KMS-11 (cell line): ENCODE results near the gene ABCA3.

Experiments
- H2AFZ ChIP-seq: fragments of 200-600 bp; sonication (generic); 2 replicates; pipeline ENCODE4 v1.6.1; 2016; ENCODE audit warnings: antibody characterized with exemption, mixed run types, low read depth
- H3K27ac ChIP-seq: fragments of 200-600 bp; sonication (generic); 2 replicates; pipeline ENCODE4 v1.6.1; 2016; ENCODE audit warnings: mild to moderate bottlenecking, mixed run types
- H3K27me3 ChIP-seq: fragments of 200-600 bp; sonication (generic); 2 replicates; pipeline ENCODE4 v1.6.1; 2017; ENCODE audit warnings: mild to moderate bottlenecking, low read depth, mixed run types, moderate library complexity; ENCODE audit not compliant: insufficient read depth
- H3K36me3 ChIP-seq: fragments of 200-600 bp; sonication (generic); 2 replicates; pipeline ENCODE4 v1.6.1; 2017; ENCODE audit warnings: mild to moderate bottlenecking, mixed run types; ENCODE audit not compliant: insufficient read depth
- H3K4me1 ChIP-seq: fragments of 200-600 bp; sonication (generic); 2 replicates; pipeline ENCODE4 v1.6.1; 2016; ENCODE audit warnings: mild to moderate bottlenecking, low read depth, mixed run types; ENCODE audit not compliant: poor library complexity, severe bottlenecking
- H3K4me2 ChIP-seq: fragments of 200-600 bp; sonication (generic); 2 replicates; pipeline ENCODE4 v1.7.0; 2016; ENCODE audit warnings: mild to moderate bottlenecking, mixed run types
- H3K4me3 ChIP-seq: fragments of 200-600 bp; sonication (generic); IDR thresholded peaks from 2 replicates; pipeline ENCODE4 v1.6.1; 2017; ENCODE audit warnings: low read depth, low read length, mixed read lengths; ENCODE audit not compliant: insufficient read depth
- H3K79me2 ChIP-seq: fragments of 200-600 bp; sonication (generic); 2 replicates; pipeline ENCODE4 v1.6.1; 2016; ENCODE audit warnings: low read depth, mixed run types; ENCODE audit not compliant: insufficient read depth
- H3K9ac ChIP-seq: fragments of 200-600 bp; sonication (generic); 2 replicates; pipeline ENCODE4 v1.6.1; 2016; ENCODE audit warnings: mild to moderate bottlenecking, mixed run types
- H4K20me1 ChIP-seq: fragments of 200-600 bp; sonication (generic); 2 replicates; pipeline ENCODE4 v1.6.1; 2016; ENCODE audit warnings: mild to moderate bottlenecking, mixed run types; ENCODE audit not compliant: insufficient read depth
- CTCF ChIP-seq: fragments of 200-600 bp; sonication (generic); conservative IDR thresholded peaks from 2 replicates; pipeline ENCODE4 v1.6.1; 2017; ENCODE audit warnings: low read depth, mild to moderate bottlenecking, antibody characterized with exemption, low read length, moderate library complexity, mixed read lengths

ABCA3 gene

GRCh38 chr16:2237493-2238149, 102.9 kb downstream of the ABCA3 start:
- Histone ChIP-seq H3K79me2 (no peaks in the 10 kb centered on the region), H3K36me3 (0 out of 2 replicates have a peak, but pooled peaks cover 4% of the 10 kb centered on the region), H3K9ac (no peak overlapping the region), H4K20me1 (no peaks in the 10 kb centered on the region), H3K4me1 (no peaks in the 10 kb centered on the region), H3K4me3 (no peak overlapping the region), H3K27ac (no peak overlapping the region), H3K4me2 (no peak overlapping the region), H3K27me3 (no peaks in the 10 kb centered on the region), H2AFZ (no peak overlapping the region)
- no peak for TF ChIP-seq CTCF

- Histone ChIP-seq H2AFZ (no peak overlapping the region), H3K27me3 (no peaks in the 10 kb centered on the region), H3K4me1 (no peaks in the 10 kb centered on the region), H4K20me1 (no peaks in the 10 kb centered on the region), H3K9ac (no peak overlapping the region), H3K27ac (no peak overlapping the region), H3K4me3 (no peak overlapping the region), H3K36me3 (0 out of 2 replicates have a peak, but pooled peaks cover 4% of the 10 kb centered on the region), H3K79me2 (no peaks in the 10 kb centered on the region), H3K4me2 (no peak overlapping the region)
- TF ChIP-seq CTCF, result no peak
Measured at GRCh38 chr16:2237102-2237482, 103.4 kb downstream of the ABCA3 start.

GRCh38 chr16:2236337-2237101, 104.0 kb downstream of the ABCA3 start, which contains the start of gene DNASE1L2:
DNASE1L2 (plus strand) TSS chr16:2236444; CDS start chr16:2236817, 373 bp downstream.
- Histone ChIP-seq H3K36me3 (0 out of 2 replicates have a peak, but pooled peaks cover 4% of the 10 kb centered on the region), H3K4me3 (no peak within 1 kb of the TSS), H3K4me1 (no peaks in the 10 kb centered on the region), H3K9ac (no peak within 1 kb of the TSS), H3K27me3 (no peaks in the 10 kb centered on the region), H2AFZ (no peak within 1 kb of the TSS), H3K27ac (no peak within 1 kb of the TSS), H3K79me2 (no peaks in the 10 kb centered on the region), H3K4me2 (no peak within 1 kb of the TSS), H4K20me1 (no peaks in the 10 kb centered on the region)
- no peak for TF ChIP-seq CTCF

- no peak overlapping the region for H3K27ac ChIP-seq
- no peak for TF ChIP-seq CTCF
- H3K9ac ChIP-seq, result no peak overlapping the region
- no peaks in the 10 kb centered on the region for H3K27me3 ChIP-seq
- H3K79me2 ChIP-seq, result no peaks in the 10 kb centered on the region
- H3K4me2 ChIP-seq, result no peak overlapping the region
- H3K4me3 ChIP-seq, result no peak overlapping the region
- H3K4me1 ChIP-seq, result no peaks in the 10 kb centered on the region
- H4K20me1 ChIP-seq, result no peaks in the 10 kb centered on the region
- H2AFZ ChIP-seq, result no peak overlapping the region
- H3K36me3 ChIP-seq, result 0 out of 2 replicates have a peak, but pooled peaks cover 4% of the 10 kb centered on the region
Measured at GRCh38 chr16:2235695-2236336, 104.7 kb downstream of the ABCA3 start.
